Fibroblast of lung (primary cell): ENCODE data around the gene METTL16. TPM values are rescaled to one million over a fixed set of nuclear protein-coding genes. Genes with fewer than 3 reads are reported as not detected.

Experiments
- DNase-seq, 2 donors: peaks; one replicate each; pipeline versions ENCODE4 v3.0.0 to v3.0.0-alpha.2; 2010; ENCODE audit warnings: low read depth in 2 of 2
- H2AFZ ChIP-seq: 2 replicates; pipeline ENCODE4 v1.5.1; 2012; ENCODE audit warnings: low read length, control low read depth, inconsistent platforms
- H3K27ac ChIP-seq: 2 replicates; pipeline ENCODE4 v1.5.1; 2011; ENCODE audit warnings: low read length, control low read depth; ENCODE audit not compliant: insufficient read depth
- H3K27me3 ChIP-seq: 2 replicates; pipeline ENCODE4 v1.5.1; 2011; ENCODE audit warnings: mild to moderate bottlenecking, low read length; ENCODE audit not compliant: control insufficient read depth, insufficient read depth
- H3K36me3 ChIP-seq: 2 replicates; pipeline ENCODE4 v1.5.1; 2011; ENCODE audit warnings: low read length; ENCODE audit not compliant: control insufficient read depth, insufficient read depth
- H3K4me1 ChIP-seq: 2 replicates; pipeline ENCODE4 v1.5.1; 2011; ENCODE audit warnings: low read length; ENCODE audit not compliant: control insufficient read depth, insufficient read depth; ENCODE audit errors: extremely low read depth
- H3K4me2 ChIP-seq: 2 replicates; pipeline ENCODE4 v1.5.1; 2011; ENCODE audit warnings: low read length, control low read depth; ENCODE audit not compliant: insufficient read depth; ENCODE audit errors: extremely low read depth
- H3K4me3 ChIP-seq, 4 experiments: fragments of 200-600 bp in 1 of 4; sonication (generic) in 1 of 4; replicated peaks in 1 of 4; 2 replicates each; pipeline ENCODE4 v1.5.1; 2011 to 2016; ENCODE audit warnings: low read length in 4 of 4, low read depth in 3 of 4, mild to moderate bottlenecking in 3 of 4, control low read depth in 2 of 4, inconsistent platforms in 1 of 4, mixed read lengths in 1 of 4; ENCODE audit not compliant: insufficient read depth in 1 of 4; ENCODE audit errors: control extremely low read depth in 1 of 4
- H3K79me2 ChIP-seq: 2 replicates; pipeline ENCODE4 v1.5.1; 2012; ENCODE audit warnings: mild to moderate bottlenecking, low read length, inconsistent platforms; ENCODE audit not compliant: control insufficient read depth, insufficient read depth
- H3K9ac ChIP-seq: 2 replicates; pipeline ENCODE4 v1.5.1; 2011; ENCODE audit warnings: mild to moderate bottlenecking, low read length, control low read depth; ENCODE audit not compliant: insufficient read depth
- H3K9me3 ChIP-seq: 2 replicates; pipeline ENCODE4 v1.5.1; 2012; ENCODE audit warnings: low read depth, low read length; ENCODE audit not compliant: control insufficient read depth, insufficient read depth
- H4K20me1 ChIP-seq: 2 replicates; pipeline ENCODE4 v1.5.1; 2011; ENCODE audit warnings: low read length; ENCODE audit not compliant: control insufficient read depth, insufficient read depth; ENCODE audit errors: extremely low read depth
- EZH2 ChIP-seq: IDR thresholded peaks from 2 replicates; pipeline ENCODE4 v1.5.1; 2012; ENCODE audit warnings: low read length, control low read depth, mild to moderate bottlenecking; ENCODE audit errors: missing control alignments
- polyA plus RNA-seq, 2 donors: library from polyadenylated mRNA; depleted of rRNA in 1 of 2; stranded (reverse) in 1 of 2; unstranded in 1 of 2; fragments of >200 nt; gene quantifications; 2 replicates each; pipeline ENCODE4 v1.2.1, GENCODE V29; 2011 to 2012; ENCODE audit warnings: missing spikeins in 1 of 2
- total RNA-seq: library from RNA; depleted of rRNA; stranded (reverse); fragments of >200 nt; gene quantifications from 2 replicates; pipeline ENCODE4 v1.2.1, GENCODE V29; 2014
- TF ChIP-seq, protein P1 (sequence below), 2 donors: IDR thresholded peaks in 1 of 2; conservative IDR thresholded peaks in 1 of 2; 1 replicate in 1 of 2; 2 replicates in 1 of 2; pipeline ENCODE4 v1.5.1; 2011 to 2012; ENCODE audit warnings: low read length in 2 of 2, control low read depth in 1 of 2, inconsistent platforms in 1 of 2, low read depth in 1 of 2, mild to moderate bottlenecking in 1 of 2

Gene METTL16
- total and polyA plus RNA-seq, 2 donors (not counting 1 experiment from before 2014, with no cell fraction given) = 12.2 to 13.4 TPM

- peak in 1 of 2 donors; percentile 34 for DNase-seq
- Histone ChIP-seq H2AFZ (no peak overlapping the region), H3K27me3 (no peaks in the 10 kb centered on the region), H3K4me2 (no peak overlapping the region), H3K9me3 (no peaks in the 10 kb centered on the region), H3K4me3 (no peak overlapping the region), H3K9ac (no peak overlapping the region), H3K36me3 (peaks cover 3% of the 10 kb centered on the region), H3K27ac (no peak overlapping the region), H3K79me2 (no peaks in the 10 kb centered on the region), H3K4me1 (peaks cover 14% of the 10 kb centered on the region), H4K20me1 (no peaks in the 10 kb centered on the region)
- TF ChIP-seq, protein P1, sequence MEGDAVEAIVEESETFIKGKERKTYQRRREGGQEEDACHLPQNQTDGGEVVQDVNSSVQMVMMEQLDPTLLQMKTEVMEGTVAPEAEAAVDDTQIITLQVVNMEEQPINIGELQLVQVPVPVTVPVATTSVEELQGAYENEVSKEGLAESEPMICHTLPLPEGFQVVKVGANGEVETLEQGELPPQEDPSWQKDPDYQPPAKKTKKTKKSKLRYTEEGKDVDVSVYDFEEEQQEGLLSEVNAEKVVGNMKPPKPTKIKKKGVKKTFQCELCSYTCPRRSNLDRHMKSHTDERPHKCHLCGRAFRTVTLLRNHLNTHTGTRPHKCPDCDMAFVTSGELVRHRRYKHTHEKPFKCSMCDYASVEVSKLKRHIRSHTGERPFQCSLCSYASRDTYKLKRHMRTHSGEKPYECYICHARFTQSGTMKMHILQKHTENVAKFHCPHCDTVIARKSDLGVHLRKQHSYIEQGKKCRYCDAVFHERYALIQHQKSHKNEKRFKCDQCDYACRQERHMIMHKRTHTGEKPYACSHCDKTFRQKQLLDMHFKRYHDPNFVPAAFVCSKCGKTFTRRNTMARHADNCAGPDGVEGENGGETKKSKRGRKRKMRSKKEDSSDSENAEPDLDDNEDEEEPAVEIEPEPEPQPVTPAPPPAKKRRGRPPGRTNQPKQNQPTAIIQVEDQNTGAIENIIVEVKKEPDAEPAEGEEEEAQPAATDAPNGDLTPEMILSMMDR (conservative IDR thresholded peaks at IDR 0.05 in 1 of 2, IDR thresholded peaks at IDR 0.05 in 1 of 2; ENCODE audit: low read depth in 1 of 2, low read length in 2 of 2) = no peak
- no peak for TF ChIP-seq EZH2
These were observed 92.2 kb downstream of the METTL16 start for GRCh38 chr17:2419486-2419885.

DNA sequence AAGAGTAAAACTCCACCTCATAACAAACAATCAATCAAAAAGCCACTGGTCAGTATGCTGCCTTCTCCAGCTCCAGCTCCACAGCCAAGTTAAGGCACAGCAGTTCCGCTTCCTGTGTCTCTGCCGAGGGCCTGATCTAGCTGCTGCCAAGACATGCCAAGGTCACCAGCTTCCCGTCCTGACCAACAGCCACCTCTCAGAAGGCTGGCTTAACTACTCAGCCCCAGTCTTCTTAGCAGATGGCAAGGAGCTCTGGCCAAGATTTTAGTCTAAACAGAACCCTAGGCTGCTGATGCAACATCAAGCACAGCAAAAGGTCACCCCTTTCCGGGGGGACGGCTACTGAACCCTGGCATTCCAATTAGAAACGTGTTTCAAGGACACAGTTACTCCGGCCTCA is 93.1 kb downstream of the METTL16 start:
- Histone ChIP-seq H3K27me3 (no peaks in the 10 kb centered on the region), H3K4me3 (no peak overlapping the region), H3K27ac (peak overlapping the region; percentile 30), H3K9ac (no peak overlapping the region), H3K4me2 (no peak overlapping the region), H3K36me3 (peaks cover 7% of the 10 kb centered on the region), H2AFZ (no peak overlapping the region), H3K79me2 (no peaks in the 10 kb centered on the region), H4K20me1 (no peaks in the 10 kb centered on the region), H3K4me1 (peaks cover 14% of the 10 kb centered on the region), H3K9me3 (no peaks in the 10 kb centered on the region)
- peak in 1 of 2 donors; percentile 87 for DNase-seq
- TF ChIP-seq EZH2 = no peak
- TF ChIP-seq, protein P1 (conservative IDR thresholded peaks at IDR 0.05 in 1 of 2, IDR thresholded peaks at IDR 0.05 in 1 of 2; ENCODE audit: low read depth in 1 of 2, low read length in 2 of 2) = no peak

DNA sequence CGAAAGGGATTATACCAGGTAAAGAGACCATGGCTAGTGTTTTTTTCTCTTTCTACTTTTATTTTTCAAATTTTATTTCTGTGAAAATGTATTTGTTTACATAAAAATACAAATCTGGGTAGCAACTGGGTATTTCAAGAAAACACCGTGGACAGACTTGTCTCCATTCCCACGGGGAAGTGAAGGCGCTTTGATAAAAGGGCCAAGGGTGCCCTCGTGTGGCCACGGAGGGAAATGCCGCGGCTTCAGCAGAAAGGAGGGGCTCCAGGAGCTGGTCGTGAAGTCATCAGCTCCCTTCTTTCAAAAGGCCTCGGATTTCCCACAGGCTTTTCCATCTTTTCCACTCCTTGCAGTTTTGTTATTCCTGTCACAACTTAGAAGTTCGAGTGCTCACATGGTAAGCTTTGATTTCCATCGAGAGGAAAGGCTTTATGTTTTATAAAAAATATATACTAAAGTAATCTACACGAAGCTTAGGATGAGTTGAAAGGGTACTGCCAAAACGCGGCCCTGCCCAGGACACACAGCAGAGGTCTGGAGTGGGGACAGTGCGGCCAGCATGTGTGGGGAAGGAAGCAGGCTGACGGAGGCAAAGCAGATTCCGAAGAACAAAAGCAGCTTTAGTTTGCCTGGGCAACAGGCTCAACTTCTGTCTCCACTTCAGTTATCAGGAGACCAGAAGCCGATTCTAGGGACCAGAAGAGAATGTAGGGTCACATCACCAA is 95.5 kb downstream of the METTL16 start:
- H3K4me1 ChIP-seq = peaks cover 16% of the 10 kb centered on the region
- no peak overlapping the region for H3K4me3 ChIP-seq
- no peaks in the 10 kb centered on the region for H3K79me2 ChIP-seq
- no peak overlapping the region for H2AFZ ChIP-seq
- H3K27me3 ChIP-seq = no peaks in the 10 kb centered on the region
- H3K9me3 ChIP-seq = no peaks in the 10 kb centered on the region
- H3K36me3 ChIP-seq = peaks cover 7% of the 10 kb centered on the region
- no peak overlapping the region for H3K27ac ChIP-seq
- H3K9ac ChIP-seq = no peak overlapping the region
- no peak for TF ChIP-seq EZH2
- TF ChIP-seq, protein P1 (conservative IDR thresholded peaks at IDR 0.05 in 1 of 2, IDR thresholded peaks at IDR 0.05 in 1 of 2; ENCODE audit: low read depth in 1 of 2, low read length in 2 of 2) = peak; percentile 94 to 95
- no peaks in the 10 kb centered on the region for H4K20me1 ChIP-seq
- no peak overlapping the region for H3K4me2 ChIP-seq
- peak; percentile 73 to 91 for DNase-seq
